A673 (cell line): Measurements from ENCODE around the gene ANKRD40CL. TPM values are rescaled to one million over a fixed set of nuclear protein-coding genes. Genes with fewer than 3 reads are reported as not detected.

Experiments used
- Bru-seq: library from RNA; stranded (reverse); fragments of 400-500 nt; gene quantifications from one replicate; lab custom pipeline; 2021; lab: Mats Ljungman, UMichigan
- BruChase-seq, 2 experiments: library from RNA; stranded (reverse); fragments of 400-500 nt; gene quantifications; one replicate each; lab custom pipeline; 2021; lab: Mats Ljungman, UMichigan
- BruUV-seq: library from RNA; stranded (reverse); fragments of 400-500 nt; replicated peaks from 2 replicates; lab custom pipeline; 2021; lab: Mats Ljungman, UMichigan
- CTCF ChIA-PET: fragments of 300-600 bp; sonication (Branson Sonifier 250); formaldehyde crosslinking; loops from one replicate; lab custom pipeline; 2022; ENCODE audit warnings: antibody characterized with exemption; lab: Charles Lee
- POLR2A ChIA-PET: fragments of 300-600 bp; sonication (Branson Sonifier 250); formaldehyde crosslinking; loops from one replicate; lab custom pipeline; 2022; ENCODE audit warnings: antibody characterized with exemption; ENCODE audit not compliant: low non-redundant PET; lab: Charles Lee
- DNase-seq: peaks from one replicate; pipeline ENCODE4 v3.0.0-alpha.2; 2015; ENCODE audit warnings: low spot score
- H3K27ac ChIP-seq: fragments of 200-600 bp; sonication (generic); 2 replicates; pipeline ENCODE4 v1.5.1; 2016; ENCODE audit warnings: mixed run types, low read depth, mild to moderate bottlenecking, mixed read lengths, antibody characterized with exemption, low read length; ENCODE audit not compliant: poor library complexity, severe bottlenecking
- H3K27me3 ChIP-seq: fragments of 200-600 bp; sonication (generic); replicated peaks from 2 replicates; pipeline ENCODE4 v1.6.1; 2017; ENCODE audit warnings: mixed run types, low read depth, mild to moderate bottlenecking, mixed read lengths, antibody characterized with exemption, low read length; ENCODE audit not compliant: insufficient read depth, poor library complexity
- H3K36me3 ChIP-seq: fragments of 200-600 bp; sonication (generic); 2 replicates; pipeline ENCODE4 v1.6.1; 2016; ENCODE audit warnings: mixed run types, mild to moderate bottlenecking, mixed read lengths, antibody characterized with exemption, low read length; ENCODE audit not compliant: insufficient read depth, poor library complexity, severe bottlenecking
- H3K4me1 ChIP-seq: fragments of 200-600 bp; sonication (generic); 2 replicates; pipeline ENCODE4 v1.6.1; 2017; ENCODE audit warnings: mixed run types, mild to moderate bottlenecking, mixed read lengths, antibody characterized with exemption, low read length; ENCODE audit not compliant: insufficient read depth, poor library complexity, severe bottlenecking
- H3K4me3 ChIP-seq: fragments of 200-600 bp; sonication (generic); 2 replicates; pipeline ENCODE4 v1.5.1; 2016; ENCODE audit warnings: low read depth, mixed run types, mild to moderate bottlenecking, mixed read lengths, low read length; ENCODE audit not compliant: poor library complexity, severe bottlenecking
- H3K9me3 ChIP-seq: fragments of 200-600 bp; sonication (generic); 2 replicates; pipeline ENCODE4 v1.6.1; 2016; ENCODE audit warnings: mixed run types, low read depth, mild to moderate bottlenecking, mixed read lengths, antibody characterized with exemption, low read length; ENCODE audit not compliant: poor library complexity, severe bottlenecking
- EZH2 ChIP-seq: fragments of 200-600 bp; sonication (generic); IDR thresholded peaks from 2 replicates; pipeline ENCODE4 v1.6.1; 2017; ENCODE audit warnings: borderline replicate concordance, low read depth, mild to moderate bottlenecking, mixed read lengths, antibody characterized with exemption, low read length; ENCODE audit not compliant: poor library complexity, severe bottlenecking
- intact Hi-C: fragments of 100-400 bp; cut with micrococcal nuclease; formaldehyde crosslinking; loops from one replicate; pipeline ENCODE4 v1.10.0; 2022; ENCODE audit not compliant: unreplicated experiment
- long read RNA-seq: library from polyadenylated mRNA; stranded (forward); transcript quantifications from one replicate; pipeline ENCODE4 v2.0.0, GENCODE V29; 2022
- total RNA-seq: library from RNA; stranded (reverse); gene quantifications from 2 replicates; pipeline ENCODE4 v1.2.3, GENCODE V29; 2021
- TF ChIP-seq, protein P1 (sequence below): fragments of 300-800, 200-600 bp; sonication (generic); conservative IDR thresholded peaks from 2 replicates; pipeline ENCODE4 v1.5.1; 2017; ENCODE audit warnings: low read depth, mild to moderate bottlenecking, antibody characterized with exemption, low read length, moderate library complexity, mixed read lengths

Gene ANKRD40CL, protein sequence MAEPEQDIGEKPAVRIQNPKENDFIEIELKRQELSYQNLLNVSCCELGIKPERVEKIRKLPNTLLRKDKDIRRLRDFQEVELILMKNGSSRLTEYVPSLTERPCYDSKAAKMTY
- total RNA-seq (not detected in 2 replicates), Bru-seq, nascent RNA (percentile 15 among the genes with signal in this experiment), BruChase-seq, experiment 1, labeled RNA remaining after a 2-hour chase (percentile 11 among the genes with signal in this experiment), BruChase-seq, experiment 2, labeled RNA remaining after a 6-hour chase (percentile 15 among the genes with signal in this experiment)
- long read RNA-seq: 0 reads

DNA sequence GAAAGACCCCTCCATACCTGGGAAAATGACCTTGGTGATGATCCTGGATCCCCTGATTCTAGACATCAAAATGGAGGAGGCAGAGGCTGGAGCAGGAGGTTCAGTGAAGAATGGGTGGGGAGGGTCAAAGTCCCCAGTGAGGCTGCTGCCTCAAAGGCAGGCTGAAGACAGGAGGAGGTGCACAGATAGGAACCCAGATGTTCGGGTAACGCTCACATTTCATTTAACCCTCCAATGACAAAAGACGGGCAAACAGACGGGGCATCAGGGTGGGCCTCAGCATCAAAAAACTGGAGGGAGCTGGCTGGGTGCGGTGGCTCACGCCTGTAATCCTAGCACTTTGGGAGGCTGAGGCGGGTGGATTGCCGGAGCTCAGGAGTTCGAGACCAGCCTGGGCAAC is at the start of gene ANKRD40CL:
Gene ANKRD40CL (minus strand): TSS at position 73 of the 400 bp plus-strand sequence. CDS start 605 bp downstream, outside the sequence.
- intact Hi-C loops: no loop called here

DNA sequence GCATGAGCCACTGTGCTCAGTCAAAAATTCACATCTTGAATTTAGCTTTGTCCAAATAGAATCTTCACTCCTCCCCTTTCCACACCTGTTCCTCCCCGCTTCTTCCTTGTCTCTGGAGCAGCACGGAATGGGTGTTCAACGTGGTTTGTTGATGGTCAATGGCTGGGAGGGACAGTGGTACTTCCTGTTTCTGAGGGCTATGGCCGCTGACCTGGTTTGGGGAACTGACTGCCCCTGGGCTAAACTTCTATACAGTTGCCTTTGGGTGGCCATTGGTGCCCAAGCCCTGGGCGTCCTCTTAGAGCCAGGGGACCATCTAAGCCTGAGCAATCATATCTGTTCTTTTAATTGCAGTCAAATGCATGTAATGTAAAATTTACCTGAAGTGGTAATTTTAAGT is 49.0 kb upstream of the ANKRD40CL start:
- no peaks in the 10 kb centered on the region for H3K36me3 ChIP-seq
- no peak for DNase-seq
- no TSS peak for BruUV-seq
- intact Hi-C loops: no loop called here
- H3K27me3 ChIP-seq: no peaks in the 10 kb centered on the region
- TF ChIP-seq EZH2: no peak
- TF ChIP-seq, protein P1, sequence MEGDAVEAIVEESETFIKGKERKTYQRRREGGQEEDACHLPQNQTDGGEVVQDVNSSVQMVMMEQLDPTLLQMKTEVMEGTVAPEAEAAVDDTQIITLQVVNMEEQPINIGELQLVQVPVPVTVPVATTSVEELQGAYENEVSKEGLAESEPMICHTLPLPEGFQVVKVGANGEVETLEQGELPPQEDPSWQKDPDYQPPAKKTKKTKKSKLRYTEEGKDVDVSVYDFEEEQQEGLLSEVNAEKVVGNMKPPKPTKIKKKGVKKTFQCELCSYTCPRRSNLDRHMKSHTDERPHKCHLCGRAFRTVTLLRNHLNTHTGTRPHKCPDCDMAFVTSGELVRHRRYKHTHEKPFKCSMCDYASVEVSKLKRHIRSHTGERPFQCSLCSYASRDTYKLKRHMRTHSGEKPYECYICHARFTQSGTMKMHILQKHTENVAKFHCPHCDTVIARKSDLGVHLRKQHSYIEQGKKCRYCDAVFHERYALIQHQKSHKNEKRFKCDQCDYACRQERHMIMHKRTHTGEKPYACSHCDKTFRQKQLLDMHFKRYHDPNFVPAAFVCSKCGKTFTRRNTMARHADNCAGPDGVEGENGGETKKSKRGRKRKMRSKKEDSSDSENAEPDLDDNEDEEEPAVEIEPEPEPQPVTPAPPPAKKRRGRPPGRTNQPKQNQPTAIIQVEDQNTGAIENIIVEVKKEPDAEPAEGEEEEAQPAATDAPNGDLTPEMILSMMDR: no peak
- CTCF ChIA-PET: no interaction called here
- H3K4me3 ChIP-seq: no peak overlapping the region
- peaks cover 5% of the 10 kb centered on the region for H3K4me1 ChIP-seq
- H3K9me3 ChIP-seq: no peaks in the 10 kb centered on the region
- no peak overlapping the region for H3K27ac ChIP-seq
- POLR2A ChIA-PET: no interaction called here

More for the DNA sequence above, at the start of gene ANKRD40CL:
- Histone ChIP-seq H3K36me3 (no peaks in the 10 kb centered on the region), H3K4me1 (peaks cover 27% of the 10 kb centered on the region), H3K9me3 (no peaks in the 10 kb centered on the region), H3K27me3 (no peaks in the 10 kb centered on the region), H3K4me3 (no peak within 1 kb of the TSS), H3K27ac (no peak within 1 kb of the TSS)
- no peak for TF ChIP-seq EZH2
- TF ChIP-seq, protein P1: no peak
- ChIA-PET CTCF (no interaction called here), POLR2A (no interaction called here)
- no TSS peak for BruUV-seq
- DNase-seq: no peak

DNA sequence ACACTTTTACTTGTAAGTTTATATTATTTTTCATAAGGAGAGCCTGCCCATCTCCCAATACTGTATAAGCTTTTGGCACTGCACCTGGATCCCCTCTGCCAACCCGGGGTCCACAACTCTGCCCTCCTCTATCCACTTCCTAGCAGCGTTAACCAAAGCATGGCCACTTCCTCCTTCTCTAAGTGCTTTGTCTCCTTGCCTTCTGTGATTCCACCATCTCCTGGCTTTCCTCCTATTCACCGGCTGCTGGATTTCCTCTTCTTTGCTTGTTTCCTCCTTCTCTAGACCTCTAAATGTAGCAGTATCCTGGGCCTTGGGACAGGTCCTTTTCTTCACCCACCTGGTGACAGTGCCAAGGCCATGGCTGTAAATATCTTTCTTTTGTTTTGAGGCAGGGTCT is 48.1 kb upstream of the ANKRD40CL start:
- H3K27ac ChIP-seq: no peak overlapping the region
- no peak for DNase-seq
- H3K27me3 ChIP-seq: no peaks in the 10 kb centered on the region
- intact Hi-C loops: no loop called here
- no TSS peak for BruUV-seq
- peaks cover 5% of the 10 kb centered on the region for H3K4me1 ChIP-seq
- H3K9me3 ChIP-seq: no peaks in the 10 kb centered on the region
- CTCF ChIA-PET: no interaction called here
- POLR2A ChIA-PET: interaction anchor here (0.6 kb wide), 1 partner anchor 310 kb away, joined by 5 read pairs; no protein-coding TSS in a partner anchor
- TF ChIP-seq, protein P1: no peak
- TF ChIP-seq EZH2: no peak
- no peaks in the 10 kb centered on the region for H3K36me3 ChIP-seq
- no peak overlapping the region for H3K4me3 ChIP-seq
